AG04450 (cell line): ENCODE results near the gene PTPMT1. TPM values are rescaled to one million over a fixed set of nuclear protein-coding genes. Genes with fewer than 3 reads are reported as not detected.
A peak's percentile ranks its signal among the peaks of the same experiment; 100 is the strongest.
"Not testable (repeated sequence)": the region's sequence is repeated elsewhere in the genome, so short reads cannot be mapped to it uniquely, and the experiment has no call there.

Source experiments
- CTCF ChIA-PET: fragments of 300-600, 350-600 bp; formaldehyde crosslinking; extraction: SDS; loops from one replicate; lab custom pipeline; 2022; ENCODE audit warnings: antibody characterized with exemption, inconsistent platforms; lab: Charles Lee
- POLR2A ChIA-PET: fragments of 350-600 bp; formaldehyde crosslinking; extraction: SDS; loops from one replicate; lab custom pipeline; 2021; ENCODE audit warnings: antibody characterized with exemption, inconsistent platforms; lab: Yijun Ruan, JAX
- DNase-seq: peaks from one replicate; pipeline ENCODE4 v3.0.0-alpha.2; 2011; ENCODE audit warnings: low read depth, low spot score
- H3K27ac ChIP-seq: one replicate; pipeline ENCODE4 v1.5.1; 2012; ENCODE audit warnings: low read depth, low read length, control low read depth
- H3K27me3 ChIP-seq: one replicate; pipeline ENCODE4 v1.6.0; 2012; ENCODE audit warnings: low read length; ENCODE audit not compliant: control insufficient read depth, insufficient read depth
- H3K4me3 ChIP-seq: 2 replicates; pipeline ENCODE4 v1.5.1; 2011; ENCODE audit warnings: mild to moderate bottlenecking, low read depth, low read length, control low read depth
- H3K9me3 ChIP-seq: 2 replicates; pipeline ENCODE4 v1.5.1; 2012; ENCODE audit warnings: low read length; ENCODE audit not compliant: control insufficient read depth, insufficient read depth
- CTCF ChIP-seq: IDR thresholded peaks from 2 replicates; pipeline ENCODE4 v1.5.1; 2011; ENCODE audit warnings: low read depth, low read length, control low read depth, inconsistent platforms
- polyA plus RNA-seq: library from polyadenylated mRNA; depleted of rRNA; stranded (reverse); fragments of >200 nt; gene quantifications from 2 replicates; pipeline ENCODE4 v1.2.3, GENCODE V29; 2011

Gene PTPMT1
- polyA plus RNA-seq, 1 experiment = 39.5 TPM

GRCh38 chr11:47545298-47545697 is 20.1 kb upstream of the PTPMT1 start:
- Histone ChIP-seq H3K4me3 (no peak overlapping the region), H3K27me3 (no peaks in the 10 kb centered on the region), H3K9me3 (no peaks in the 10 kb centered on the region), H3K27ac (no peak overlapping the region)
- CTCF ChIA-PET = no interaction called here
- POLR2A ChIA-PET = no interaction called here
- DNase-seq = no peak
- no peak for TF ChIP-seq CTCF

DNA sequence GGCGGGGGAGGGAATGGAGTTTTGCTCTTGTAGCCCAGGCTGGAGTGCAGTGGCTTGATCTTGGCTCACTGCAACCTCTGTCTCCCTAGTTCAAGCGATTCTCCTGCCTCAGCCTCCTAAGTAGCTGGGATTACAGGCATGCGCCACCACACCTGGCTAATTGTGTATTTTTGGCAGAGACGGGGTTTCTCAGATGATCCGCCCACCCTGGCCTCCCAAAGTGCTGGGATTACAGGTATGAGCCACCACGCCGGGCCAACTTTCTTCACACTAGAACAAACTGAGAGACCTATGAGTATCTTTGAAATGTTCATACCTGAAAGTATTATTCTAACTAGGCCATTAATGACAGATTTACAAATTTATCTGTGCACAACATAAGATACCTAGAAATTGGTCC is 19.1 kb upstream of the PTPMT1 start:
- H3K27me3 ChIP-seq, H3K9me3 ChIP-seq, H3K4me3 ChIP-seq, H3K27ac ChIP-seq, DNase-seq: not testable (repeated sequence)
- ChIA-PET POLR2A (interaction anchor here (0.6 to 0.7 kb wide), 2 partner anchors 70 to 102 kb away, joined by 5 to 10 read pairs; no protein-coding TSS in a partner anchor), CTCF (interaction anchor here (0.6 kb wide), 1 partner anchor 92 kb away, joined by 3 read pairs; no protein-coding TSS in a partner anchor)

GRCh38 chr11:47550288-47551047 is 14.9 kb upstream of the PTPMT1 start:
- no peak for DNase-seq
- TF ChIP-seq CTCF = no peak
- H3K27ac ChIP-seq = no peak overlapping the region
- CTCF ChIA-PET = interaction anchor here (0.7 to 1.3 kb wide), 2 partner anchors 10 to 12 kb away, joined by 3 to 5 read pairs; no protein-coding TSS in a partner anchor
- no peaks in the 10 kb centered on the region for H3K27me3 ChIP-seq
- POLR2A ChIA-PET = interaction anchor here (0.6 to 1.9 kb wide), 3 partner anchors 8 to 141 kb away, joined by 4 to 19 read pairs (median 5); no protein-coding TSS in a partner anchor
- no peak overlapping the region for H3K4me3 ChIP-seq
- peaks cover 3% of the 10 kb centered on the region; the same call in 1 of the 2 replicates for H3K9me3 ChIP-seq

GRCh38 chr11:47551086-47551485 is 14.3 kb upstream of the PTPMT1 start:
- peaks cover 3% of the 10 kb centered on the region; the same call in 1 of the 2 replicates for H3K9me3 ChIP-seq
- peak; percentile 59 for TF ChIP-seq CTCF
- DNase-seq = no peak
- POLR2A ChIA-PET = interaction anchor here (0.7 to 1.9 kb wide), 2 partner anchors 18 to 141 kb away, joined by 4 to 19 read pairs; no protein-coding TSS in a partner anchor
- CTCF ChIA-PET = interaction anchor here (0.6 to 1.3 kb wide), 9 partner anchors 9 to 293 kb away, joined by 3 to 10 read pairs (median 3); no protein-coding TSS in a partner anchor
- no peak overlapping the region for H3K27ac ChIP-seq
- H3K27me3 ChIP-seq = no peaks in the 10 kb centered on the region
- H3K4me3 ChIP-seq = peak overlapping the region; percentile 99

DNA sequence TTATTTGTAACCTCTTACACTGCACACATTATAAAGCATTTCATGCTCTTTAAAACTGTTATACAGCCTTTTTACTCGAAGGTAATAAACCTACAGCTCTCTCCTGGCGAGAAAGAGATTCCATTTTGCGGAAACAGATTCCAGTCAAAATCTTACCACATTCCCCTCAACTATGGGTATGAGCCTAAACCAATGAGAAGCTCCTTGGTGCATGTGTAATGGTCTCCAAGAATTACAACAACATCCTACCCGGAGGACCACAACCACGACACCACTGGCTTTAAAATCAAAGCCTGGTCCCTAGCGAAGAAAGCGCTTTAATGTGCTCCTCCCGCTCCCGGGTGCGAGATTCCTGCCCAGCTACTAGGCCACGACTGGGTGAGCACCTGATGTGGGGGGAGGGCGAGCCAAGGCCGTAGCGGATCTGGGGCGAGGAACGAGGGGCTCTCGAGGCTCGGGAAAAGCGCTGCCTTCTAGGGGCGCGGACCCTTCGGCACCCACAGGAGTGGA is 13.3 kb upstream of the PTPMT1 start:
- peaks cover 3% of the 10 kb centered on the region; the same call in 1 of the 2 replicates for H3K9me3 ChIP-seq
- H3K4me3 ChIP-seq = peak overlapping the region; percentile 99
- H3K27me3 ChIP-seq = no peaks in the 10 kb centered on the region
- peak overlapping the region; percentile 82 for H3K27ac ChIP-seq
- TF ChIP-seq CTCF = no peak
- DNase-seq = no peak
- CTCF ChIA-PET = interaction anchor here (0.7 to 1.8 kb wide), 10 partner anchors 8 to 294 kb away, joined by 3 to 10 read pairs (median 4); no protein-coding TSS in a partner anchor
- POLR2A ChIA-PET = interaction anchor here (0.5 to 1.9 kb wide), 8 partner anchors 9 to 125 kb away, joined by 3 to 19 read pairs (median 3); no protein-coding TSS in a partner anchor
